T-helper 2 cell treated with Interferon-gamma antibody and Interleukin-4, amounts not matched to agents 5 μg/mL and 100 μg/mL, for 36 hours (primary cell): Measurements from ENCODE around the gene PPP1R8.

Experiments used
- DNase-seq: peaks from one replicate; pipeline ENCODE4 v3.0.0; 2021; ENCODE audit warnings: low spot score
- H3K27ac Mint-ChIP-seq: one replicate; pipeline ENCODE4 v1.8.0; 2021; ENCODE audit warnings: mild to moderate bottlenecking, mixed read lengths
- H3K27me3 Mint-ChIP-seq: one replicate; pipeline ENCODE4 v1.8.0; 2021; ENCODE audit warnings: low read depth, mixed read lengths
- H3K36me3 Mint-ChIP-seq: one replicate; pipeline ENCODE4 v1.8.0; 2021; ENCODE audit warnings: low read depth, mixed read lengths
- H3K4me1 Mint-ChIP-seq: one replicate; pipeline ENCODE4 v1.8.0; 2021; ENCODE audit warnings: low read depth, mixed read lengths
- H3K4me3 Mint-ChIP-seq: one replicate; pipeline ENCODE4 v1.8.0; 2022; ENCODE audit warnings: mild to moderate bottlenecking, moderate library complexity, mixed read lengths
- H3K9me3 Mint-ChIP-seq: one replicate; pipeline ENCODE4 v1.8.0; 2021; ENCODE audit warnings: mixed read lengths

The PPP1R8 gene

GRCh38 chr1:27885621-27886352 lies 55.2 kb downstream of the PPP1R8 start:
- Mint-ChIP-seq H3K27me3 (no peaks in the 10 kb centered on the region), H3K27ac (peak overlapping the region; percentile 90), H3K4me3 (peak overlapping the region; percentile 85), H3K9me3 (no peaks in the 10 kb centered on the region), H3K4me1 (peaks cover 53% of the 10 kb centered on the region), H3K36me3 (peaks cover 81% of the 10 kb centered on the region)
- no peak for DNase-seq

- H3K27ac Mint-ChIP-seq: peak overlapping the region; percentile 90
- no peaks in the 10 kb centered on the region for H3K27me3 Mint-ChIP-seq
- H3K4me3 Mint-ChIP-seq: peak overlapping the region; percentile 85
- DNase-seq: no peak
- no peaks in the 10 kb centered on the region for H3K9me3 Mint-ChIP-seq
- peaks cover 85% of the 10 kb centered on the region for H3K36me3 Mint-ChIP-seq
- peaks cover 58% of the 10 kb centered on the region for H3K4me1 Mint-ChIP-seq
Observed at GRCh38 chr1:27886353-27886679, 55.7 kb downstream of the PPP1R8 start.

GRCh38 chr1:27886744-27887143 lies 56.2 kb downstream of the PPP1R8 start:
- H3K36me3 Mint-ChIP-seq: peaks cover 85% of the 10 kb centered on the region
- no peaks in the 10 kb centered on the region for H3K27me3 Mint-ChIP-seq

GRCh38 chr1:27887215-27888021 lies 56.8 kb downstream of the PPP1R8 start:
- Mint-ChIP-seq H3K36me3 (peaks cover 90% of the 10 kb centered on the region), H3K4me1 (peaks cover 69% of the 10 kb centered on the region), H3K27me3 (no peaks in the 10 kb centered on the region), H3K27ac (peak overlapping the region; percentile 90), H3K4me3 (peak overlapping the region; percentile 85), H3K9me3 (no peaks in the 10 kb centered on the region)
- peak; percentile 56 for DNase-seq

More at GRCh38 chr1:27886744-27887143, 56.2 kb downstream of the PPP1R8 start:
- peak overlapping the region; percentile 85 for H3K4me3 Mint-ChIP-seq
- no peaks in the 10 kb centered on the region for H3K9me3 Mint-ChIP-seq
- H3K4me1 Mint-ChIP-seq: peaks cover 63% of the 10 kb centered on the region
- no peak for DNase-seq
- H3K27ac Mint-ChIP-seq: peak overlapping the region; percentile 90

GRCh38 chr1:27889506-27889905 lies 58.9 kb downstream of the PPP1R8 start:
- no peaks in the 10 kb centered on the region for H3K27me3 Mint-ChIP-seq
- H3K4me1 Mint-ChIP-seq: peaks cover 72% of the 10 kb centered on the region
- H3K4me3 Mint-ChIP-seq: peak overlapping the region; percentile 4
- DNase-seq: no peak
- no peaks in the 10 kb centered on the region for H3K9me3 Mint-ChIP-seq
- peaks cover 86% of the 10 kb centered on the region for H3K36me3 Mint-ChIP-seq
- H3K27ac Mint-ChIP-seq: peak overlapping the region; percentile 60

- peaks cover 79% of the 10 kb centered on the region for H3K36me3 Mint-ChIP-seq
- H3K27ac Mint-ChIP-seq: peak overlapping the region; percentile 94
- H3K27me3 Mint-ChIP-seq: no peaks in the 10 kb centered on the region
- peak overlapping the region; percentile 52 for H3K4me3 Mint-ChIP-seq
- H3K4me1 Mint-ChIP-seq: peaks cover 61% of the 10 kb centered on the region
- peak; percentile 70 for DNase-seq
- no peaks in the 10 kb centered on the region for H3K9me3 Mint-ChIP-seq
Observed at GRCh38 chr1:27891196-27891889, 60.8 kb downstream of the PPP1R8 start.

GRCh38 chr1:27894521-27894920 lies 63.9 kb downstream of the PPP1R8 start:
- H3K4me1 Mint-ChIP-seq: peaks cover 37% of the 10 kb centered on the region
- H3K27me3 Mint-ChIP-seq: no peaks in the 10 kb centered on the region
- DNase-seq: no peak
- peak overlapping the region; percentile 50 for H3K27ac Mint-ChIP-seq
- no peaks in the 10 kb centered on the region for H3K9me3 Mint-ChIP-seq
- H3K4me3 Mint-ChIP-seq: no peak overlapping the region
- peaks cover 58% of the 10 kb centered on the region for H3K36me3 Mint-ChIP-seq
